CD8-positive, alpha-beta memory T cell (primary cell): ENCODE measurements around the gene MAGI1. TPM values are rescaled to one million over a fixed set of nuclear protein-coding genes. Genes with fewer than 3 reads are reported as not detected.

Experiments
- CTCF ChIA-PET: fragments of 350-600 bp; sonication (Branson Sonifier 250); formaldehyde crosslinking; loops from one replicate; lab custom pipeline; 2021; ENCODE audit warnings: antibody characterized with exemption; lab: Charles Lee
- POLR2A ChIA-PET: fragments of 350-600 bp; sonication (Branson Sonifier 250); formaldehyde crosslinking; loops from one replicate; lab custom pipeline; 2021; ENCODE audit warnings: antibody characterized with exemption; lab: Charles Lee
- DNase-seq, 5 donors: peaks; one replicate each; pipeline versions ENCODE4 v3.0.0 to v3.0.0-alpha.2; 2020 to 2022; ENCODE audit warnings: mixed read lengths in 1 of 5
- H3K27ac ChIP-seq: one replicate; pipeline ENCODE4 v1.7.0; 2013; ENCODE audit warnings: low read depth, mild to moderate bottlenecking, low read length, moderate library complexity
- H3K27me3 ChIP-seq: 2 replicates; pipeline ENCODE4 v1.7.0; 2013; ENCODE audit warnings: low read length, mild to moderate bottlenecking; ENCODE audit not compliant: insufficient read depth, poor library complexity, severe bottlenecking
- H3K36me3 ChIP-seq: 2 replicates; pipeline ENCODE4 v1.7.0; 2013; ENCODE audit warnings: mild to moderate bottlenecking, low read length, moderate library complexity; ENCODE audit not compliant: insufficient read depth
- H3K4me1 ChIP-seq: 2 replicates; pipeline ENCODE4 v1.7.0; 2013; ENCODE audit warnings: mild to moderate bottlenecking, low read length, moderate library complexity; ENCODE audit not compliant: insufficient read depth
- H3K4me3 ChIP-seq: 2 replicates; pipeline ENCODE4 v1.7.0; 2013; ENCODE audit warnings: mild to moderate bottlenecking, low read length
- H3K9me3 ChIP-seq: 2 replicates; pipeline ENCODE4 v1.7.0; 2013; ENCODE audit warnings: mild to moderate bottlenecking, low read length
- H3K27ac Mint-ChIP-seq, 8 donors: one replicate each; pipeline ENCODE4 v1.8.0; 2020 to 2021; ENCODE audit warnings: mixed read lengths in 8 of 8, mild to moderate bottlenecking in 6 of 8, inconsistent platforms in 3 of 8, moderate library complexity in 3 of 8
- H3K27me3 Mint-ChIP-seq, 2 donors: one replicate each; pipeline ENCODE4 v1.8.0; 2020 to 2021; ENCODE audit warnings: mixed read lengths in 2 of 2, mild to moderate bottlenecking in 1 of 2, moderate library complexity in 1 of 2
- H3K36me3 Mint-ChIP-seq, 3 donors: one replicate each; pipeline ENCODE4 v1.8.0; 2020 to 2021; ENCODE audit warnings: mixed read lengths in 3 of 3, inconsistent platforms in 1 of 3, mild to moderate bottlenecking in 1 of 3
- H3K4me1 Mint-ChIP-seq, 3 donors: one replicate each; pipeline ENCODE4 v1.8.0; 2020 to 2021; ENCODE audit warnings: mixed read lengths in 3 of 3, inconsistent platforms in 1 of 3, mild to moderate bottlenecking in 1 of 3
- H3K4me3 Mint-ChIP-seq, 7 donors: one replicate each; pipeline ENCODE4 v1.8.0; 2020 to 2021; ENCODE audit warnings: mixed read lengths in 7 of 7, mild to moderate bottlenecking in 6 of 7, moderate library complexity in 4 of 7, inconsistent platforms in 2 of 7
- H3K9me3 Mint-ChIP-seq, 5 donors: one replicate each; pipeline ENCODE4 v1.8.0; 2020 to 2022; ENCODE audit warnings: mixed read lengths in 5 of 5, mild to moderate bottlenecking in 3 of 5, moderate library complexity in 2 of 5, inconsistent platforms in 1 of 5
- polyA plus RNA-seq: library from polyadenylated mRNA; unstranded; fragments of 300-500 nt; fragmentation: Illumina TruSeq; gene quantifications from one replicate; pipeline ENCODE4 v1.2.3, GENCODE V29; 2021
- total RNA-seq, 2 experiments: library from RNA; stranded (reverse); gene quantifications; one replicate each; pipeline ENCODE4 v1.2.3, GENCODE V29; 2021

Gene MAGI1
- total and polyA plus RNA-seq, 3 experiments from 2014 or later: 0.15 to 0.42 TPM; not detected in 1

- Mint-ChIP-seq H3K36me3 (no peaks in the 10 kb centered on the region), H3K4me1 (peaks cover 0 to 2% (median 0%) of the 10 kb centered on the region in 3 donors), H3K9me3 (peaks cover 0 to 6% (median 3%) of the 10 kb centered on the region in 5 donors), H3K4me3 (no peak overlapping the region), H3K27me3 (no peaks in the 10 kb centered on the region), H3K27ac (no peak overlapping the region)
- no peak for DNase-seq
- no peaks in the 10 kb centered on the region for H3K9me3 ChIP-seq
- no peak overlapping the region for H3K4me3 ChIP-seq
- no peaks in the 10 kb centered on the region for H3K27me3 ChIP-seq
- ChIA-PET POLR2A (no interaction called here), CTCF (no interaction called here)
- no peak overlapping the region for H3K27ac ChIP-seq
- H3K36me3 ChIP-seq: no peaks in the 10 kb centered on the region
- H3K4me1 ChIP-seq: no peaks in the 10 kb centered on the region
These were observed 180.0 kb downstream of the MAGI1 start for GRCh38 chr3:65858749-65859148.

GRCh38 chr3:65857327-65857726 lies 181.4 kb downstream of the MAGI1 start:
- H3K4me3 ChIP-seq: no peak overlapping the region
- H3K27ac Mint-ChIP-seq: no peak overlapping the region
- no peaks in the 10 kb centered on the region for H3K4me1 ChIP-seq
- H3K4me3 Mint-ChIP-seq: no peak overlapping the region
- H3K27me3 Mint-ChIP-seq: no peaks in the 10 kb centered on the region
- H3K9me3 ChIP-seq: no peaks in the 10 kb centered on the region
- peaks cover 0 to 2% (median 0%) of the 10 kb centered on the region in 3 donors for H3K4me1 Mint-ChIP-seq
- H3K9me3 Mint-ChIP-seq: peaks cover 0 to 6% (median 3%) of the 10 kb centered on the region in 5 donors
- POLR2A ChIA-PET: no interaction called here
- no peak for DNase-seq
- no peaks in the 10 kb centered on the region for H3K27me3 ChIP-seq
- H3K27ac ChIP-seq: no peak overlapping the region
- CTCF ChIA-PET: no interaction called here
- H3K36me3 ChIP-seq: no peaks in the 10 kb centered on the region
- no peaks in the 10 kb centered on the region for H3K36me3 Mint-ChIP-seq

GRCh38 chr3:65856907-65857306 lies 181.8 kb downstream of the MAGI1 start:
- peaks cover 0 to 2% (median 0%) of the 10 kb centered on the region in 3 donors for H3K4me1 Mint-ChIP-seq
- H3K4me3 Mint-ChIP-seq: no peak overlapping the region
- POLR2A ChIA-PET: no interaction called here
- no peak overlapping the region for H3K4me3 ChIP-seq
- CTCF ChIA-PET: no interaction called here
- no peak overlapping the region for H3K27ac Mint-ChIP-seq
- no peaks in the 10 kb centered on the region for H3K36me3 Mint-ChIP-seq
- no peaks in the 10 kb centered on the region for H3K36me3 ChIP-seq
- no peak overlapping the region for H3K27ac ChIP-seq
- H3K9me3 Mint-ChIP-seq: peaks cover 0 to 6% (median 3%) of the 10 kb centered on the region in 5 donors
- no peaks in the 10 kb centered on the region for H3K9me3 ChIP-seq
- DNase-seq: no peak
- no peaks in the 10 kb centered on the region for H3K4me1 ChIP-seq
- H3K27me3 Mint-ChIP-seq: no peaks in the 10 kb centered on the region
- no peaks in the 10 kb centered on the region for H3K27me3 ChIP-seq

DNA sequence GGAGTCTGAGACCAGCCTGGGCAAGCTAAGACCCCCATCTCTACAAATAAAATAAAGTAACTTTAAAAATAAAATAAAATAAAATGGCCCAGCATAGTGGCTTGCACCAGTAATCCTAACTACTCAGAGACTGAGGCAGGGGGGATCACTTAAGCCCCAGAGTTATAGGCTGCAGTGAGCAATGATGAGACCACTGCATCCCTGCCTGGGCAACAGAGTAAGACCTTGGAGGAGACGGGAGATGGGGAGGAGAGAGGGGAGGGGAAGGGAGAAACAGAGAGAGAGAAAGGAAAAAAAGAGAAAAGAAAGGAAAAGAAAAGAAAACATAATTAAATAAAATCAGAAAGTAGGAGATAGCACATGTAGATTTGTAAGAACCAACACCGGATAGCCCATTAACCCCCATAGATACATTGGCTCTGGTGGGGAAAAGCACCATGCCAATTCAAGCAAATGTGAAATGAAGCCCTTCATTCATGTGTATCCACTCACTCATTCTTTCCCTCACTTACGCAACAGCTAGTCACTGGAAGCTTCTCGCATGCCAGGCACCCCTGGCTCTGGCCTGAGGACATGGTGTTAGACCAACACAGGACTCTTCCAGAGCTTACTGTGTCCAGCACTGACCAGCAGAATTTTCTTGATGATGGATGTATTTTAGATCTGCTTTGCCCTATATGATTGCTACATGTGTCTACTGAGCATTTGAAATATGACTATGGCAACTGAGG lies 183.2 kb downstream of the MAGI1 start:
- no peaks in the 10 kb centered on the region for H3K36me3 Mint-ChIP-seq
- H3K27me3 Mint-ChIP-seq: no peaks in the 10 kb centered on the region
- H3K4me1 Mint-ChIP-seq: peaks cover 0 to 2% (median 0%) of the 10 kb centered on the region in 3 donors
- Histone ChIP-seq H3K27me3 (no peaks in the 10 kb centered on the region), H3K4me1 (no peaks in the 10 kb centered on the region), H3K4me3 (no peak overlapping the region), H3K36me3 (no peaks in the 10 kb centered on the region), H3K27ac (no peak overlapping the region), H3K9me3 (no peaks in the 10 kb centered on the region)
- DNase-seq: no peak
- ChIA-PET POLR2A (no interaction called here), CTCF (no interaction called here)
- no peak overlapping the region for H3K4me3 Mint-ChIP-seq
- H3K27ac Mint-ChIP-seq: no peak overlapping the region
- H3K9me3 Mint-ChIP-seq: peaks cover 0 to 6% (median 3%) of the 10 kb centered on the region in 5 donors

- Histone ChIP-seq H3K9me3 (no peaks in the 10 kb centered on the region), H3K27me3 (no peaks in the 10 kb centered on the region), H3K4me3 (no peak overlapping the region), H3K4me1 (no peaks in the 10 kb centered on the region), H3K36me3 (no peaks in the 10 kb centered on the region), H3K27ac (no peak overlapping the region)
- peaks cover 0 to 2% (median 0%) of the 10 kb centered on the region in 3 donors for H3K4me1 Mint-ChIP-seq
- H3K36me3 Mint-ChIP-seq: no peaks in the 10 kb centered on the region
- H3K27me3 Mint-ChIP-seq: no peaks in the 10 kb centered on the region
- ChIA-PET POLR2A (no interaction called here), CTCF (no interaction called here)
- H3K9me3 Mint-ChIP-seq: peaks cover 0 to 6% (median 3%) of the 10 kb centered on the region in 5 donors
- no peak overlapping the region for H3K27ac Mint-ChIP-seq
- DNase-seq: no peak
- peak overlapping the region in 1 of 7 donors; percentile 3 for H3K4me3 Mint-ChIP-seq
These were observed 184.0 kb downstream of the MAGI1 start for GRCh38 chr3:65854606-65855304.

GRCh38 chr3:65851827-65852226 lies 186.9 kb downstream of the MAGI1 start:
- peak overlapping the region in 1 of 8 donors; percentile 32 for H3K27ac Mint-ChIP-seq
- POLR2A ChIA-PET: no interaction called here
- H3K9me3 ChIP-seq: no peaks in the 10 kb centered on the region

GRCh38 chr3:65850261-65850660 lies 188.5 kb downstream of the MAGI1 start:
- H3K9me3 ChIP-seq: no peaks in the 10 kb centered on the region
- H3K27me3 Mint-ChIP-seq: no peaks in the 10 kb centered on the region
- H3K4me1 Mint-ChIP-seq: peaks cover 0 to 2% (median 0%) of the 10 kb centered on the region in 3 donors
- H3K36me3 Mint-ChIP-seq: no peaks in the 10 kb centered on the region
- ChIA-PET POLR2A (no interaction called here), CTCF (no interaction called here)
- no peak for DNase-seq
- no peak overlapping the region for H3K27ac ChIP-seq
- no peak overlapping the region for H3K27ac Mint-ChIP-seq
- no peak overlapping the region for H3K4me3 ChIP-seq
- H3K9me3 Mint-ChIP-seq: peaks cover 0 to 2% (median 0%) of the 10 kb centered on the region in 5 donors
- no peaks in the 10 kb centered on the region for H3K27me3 ChIP-seq
- H3K4me1 ChIP-seq: no peaks in the 10 kb centered on the region
- no peaks in the 10 kb centered on the region for H3K36me3 ChIP-seq
- H3K4me3 Mint-ChIP-seq: no peak overlapping the region

More at GRCh38 chr3:65851827-65852226, 186.9 kb downstream of the MAGI1 start:
- Histone ChIP-seq H3K27me3 (no peaks in the 10 kb centered on the region), H3K36me3 (no peaks in the 10 kb centered on the region), H3K27ac (no peak overlapping the region), H3K4me3 (no peak overlapping the region), H3K4me1 (no peaks in the 10 kb centered on the region)
- Mint-ChIP-seq H3K9me3 (peaks cover 0 to 6% (median 2%) of the 10 kb centered on the region in 5 donors), H3K4me3 (no peak overlapping the region), H3K4me1 (peaks cover 0 to 2% (median 0%) of the 10 kb centered on the region in 3 donors), H3K27me3 (no peaks in the 10 kb centered on the region), H3K36me3 (no peaks in the 10 kb centered on the region)
- DNase-seq: no peak
- CTCF ChIA-PET: no interaction called here

- Mint-ChIP-seq H3K4me3 (no peak overlapping the region), H3K27ac (no peak overlapping the region), H3K36me3 (no peaks in the 10 kb centered on the region), H3K27me3 (no peaks in the 10 kb centered on the region), H3K9me3 (peaks cover 0 to 7% (median 0%) of the 10 kb centered on the region in 5 donors), H3K4me1 (no peaks in the 10 kb centered on the region)
- Histone ChIP-seq H3K27me3 (no peaks in the 10 kb centered on the region), H3K27ac (no peak overlapping the region), H3K36me3 (no peaks in the 10 kb centered on the region), H3K4me3 (no peak overlapping the region), H3K9me3 (no peaks in the 10 kb centered on the region), H3K4me1 (no peaks in the 10 kb centered on the region)
- ChIA-PET POLR2A (no interaction called here), CTCF (no interaction called here)
- DNase-seq: no peak
These were observed 190.7 kb downstream of the MAGI1 start for GRCh38 chr3:65848024-65848423.
